GM12864 (cell line): Measurements from ENCODE around the gene NUP62.

Experiments
- DNase-seq: peaks from one replicate; pipeline ENCODE4 v3.0.0-alpha.2; 2011; ENCODE audit warnings: low read depth
- H3K4me3 ChIP-seq: 2 replicates; pipeline ENCODE4 v1.5.1; 2011; ENCODE audit warnings: mild to moderate bottlenecking, low read depth, low read length, control low read depth
- TF ChIP-seq, protein P1 (sequence below): IDR thresholded peaks from 2 replicates; pipeline ENCODE4 v1.5.1; 2011; ENCODE audit warnings: low read depth, mild to moderate bottlenecking, moderate library complexity, low read length, control low read depth, inconsistent platforms; ENCODE audit errors: missing control alignments

The NUP62 gene

DNA sequence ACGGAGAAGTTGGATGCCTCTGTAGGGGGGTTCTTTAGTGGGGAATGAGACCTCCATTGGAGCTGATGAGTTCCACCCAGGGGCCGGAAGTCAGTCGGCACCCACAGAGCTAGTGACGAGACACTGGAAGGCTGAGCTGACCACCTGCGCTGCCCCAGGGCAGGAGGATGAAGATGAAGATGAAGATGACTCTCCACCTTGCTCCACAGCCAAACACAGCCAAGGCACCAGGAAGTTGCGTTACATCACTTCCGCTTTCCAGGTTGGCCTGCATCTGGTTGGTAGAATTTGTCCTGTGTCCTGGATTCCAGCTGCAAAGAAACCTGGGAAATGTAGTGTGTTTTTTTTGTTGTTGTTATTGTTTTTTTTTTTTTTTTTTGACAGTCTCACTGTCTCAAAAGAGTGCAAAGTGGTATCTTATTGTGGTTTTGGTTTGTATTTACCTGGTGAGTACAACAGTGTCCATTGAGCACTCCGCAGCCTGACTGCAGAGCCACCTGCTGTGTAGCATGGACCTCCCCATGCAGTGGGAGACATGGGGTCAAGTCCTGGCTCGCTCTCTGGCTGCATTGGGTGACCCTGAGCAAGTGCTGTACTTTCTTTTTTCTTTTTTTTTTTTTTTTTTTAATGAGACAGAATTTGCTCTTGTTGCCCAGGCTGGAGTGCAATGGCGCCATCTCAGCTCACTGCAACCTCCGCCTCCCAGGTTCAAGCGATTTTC is 49.9 kb downstream of the NUP62 start:
- peak; percentile 64 for DNase-seq
- H3K4me3 ChIP-seq: peak overlapping the region; percentile 64
- TF ChIP-seq, protein P1, sequence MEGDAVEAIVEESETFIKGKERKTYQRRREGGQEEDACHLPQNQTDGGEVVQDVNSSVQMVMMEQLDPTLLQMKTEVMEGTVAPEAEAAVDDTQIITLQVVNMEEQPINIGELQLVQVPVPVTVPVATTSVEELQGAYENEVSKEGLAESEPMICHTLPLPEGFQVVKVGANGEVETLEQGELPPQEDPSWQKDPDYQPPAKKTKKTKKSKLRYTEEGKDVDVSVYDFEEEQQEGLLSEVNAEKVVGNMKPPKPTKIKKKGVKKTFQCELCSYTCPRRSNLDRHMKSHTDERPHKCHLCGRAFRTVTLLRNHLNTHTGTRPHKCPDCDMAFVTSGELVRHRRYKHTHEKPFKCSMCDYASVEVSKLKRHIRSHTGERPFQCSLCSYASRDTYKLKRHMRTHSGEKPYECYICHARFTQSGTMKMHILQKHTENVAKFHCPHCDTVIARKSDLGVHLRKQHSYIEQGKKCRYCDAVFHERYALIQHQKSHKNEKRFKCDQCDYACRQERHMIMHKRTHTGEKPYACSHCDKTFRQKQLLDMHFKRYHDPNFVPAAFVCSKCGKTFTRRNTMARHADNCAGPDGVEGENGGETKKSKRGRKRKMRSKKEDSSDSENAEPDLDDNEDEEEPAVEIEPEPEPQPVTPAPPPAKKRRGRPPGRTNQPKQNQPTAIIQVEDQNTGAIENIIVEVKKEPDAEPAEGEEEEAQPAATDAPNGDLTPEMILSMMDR: no peak

DNA sequence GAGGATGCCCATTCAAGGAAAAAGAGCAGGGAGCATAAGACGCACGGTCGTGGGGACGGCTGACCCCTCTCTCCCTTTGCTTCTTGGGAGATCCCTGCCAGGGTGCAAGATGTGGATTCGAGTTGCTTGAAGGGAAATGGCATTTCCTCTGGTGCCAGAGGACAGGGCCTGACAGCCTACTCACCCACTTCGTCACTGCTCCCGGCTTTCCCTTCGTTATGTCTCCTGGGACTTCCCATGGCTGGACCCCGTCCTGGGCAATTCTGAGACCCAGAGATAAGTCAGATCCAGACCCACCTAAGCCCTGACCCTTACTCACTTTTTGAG is 50.6 kb downstream of the NUP62 start:
- TF ChIP-seq, protein P1: no peak
- DNase-seq: no peak
- H3K4me3 ChIP-seq: peak overlapping the region; percentile 64

DNA sequence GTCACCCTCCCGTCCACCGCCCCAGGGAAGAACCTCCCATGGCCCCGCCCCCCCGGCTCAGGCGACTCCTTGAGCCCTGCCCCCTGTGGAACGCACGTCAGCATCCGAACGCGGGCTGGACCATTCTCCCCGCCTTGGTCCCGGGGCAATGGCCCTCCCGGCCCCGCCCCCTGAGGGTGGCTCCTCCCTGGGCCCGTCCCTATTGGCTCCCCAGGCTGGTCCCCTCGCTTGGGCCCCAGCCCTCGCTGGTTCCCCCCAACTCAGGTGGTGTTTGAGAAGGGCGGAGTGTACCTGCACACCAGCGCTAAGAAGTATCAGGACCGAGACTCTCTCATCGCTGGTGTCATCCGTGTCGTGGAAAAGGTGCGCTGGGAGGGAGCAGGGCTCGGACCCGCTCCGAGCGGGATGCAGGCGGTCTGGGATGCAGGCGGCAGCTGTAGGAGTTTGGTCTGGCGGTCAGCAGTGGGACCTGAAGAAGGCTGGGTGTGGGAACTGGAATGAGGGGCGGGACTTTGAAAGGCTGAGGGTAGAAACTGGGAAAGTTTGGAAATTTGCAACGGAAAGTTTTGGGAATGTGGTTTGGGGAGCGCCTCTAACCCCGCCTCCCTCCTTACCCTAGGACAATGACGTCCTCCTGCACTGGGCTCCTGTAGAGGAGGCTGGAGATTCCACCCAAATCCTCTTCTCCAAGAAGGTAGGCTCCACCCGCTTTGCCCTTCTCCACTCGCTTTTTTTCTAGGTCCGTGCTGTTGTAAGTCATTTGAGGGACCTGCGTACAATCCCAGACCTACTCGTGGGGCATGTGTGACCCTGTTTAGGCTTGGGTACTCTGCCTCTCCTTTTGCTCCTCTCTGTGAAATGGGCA is 51.2 kb downstream of the NUP62 start:
- H3K4me3 ChIP-seq: peak overlapping the region; percentile 64
- TF ChIP-seq, protein P1: no peak
- peak; percentile 92 for DNase-seq

DNA sequence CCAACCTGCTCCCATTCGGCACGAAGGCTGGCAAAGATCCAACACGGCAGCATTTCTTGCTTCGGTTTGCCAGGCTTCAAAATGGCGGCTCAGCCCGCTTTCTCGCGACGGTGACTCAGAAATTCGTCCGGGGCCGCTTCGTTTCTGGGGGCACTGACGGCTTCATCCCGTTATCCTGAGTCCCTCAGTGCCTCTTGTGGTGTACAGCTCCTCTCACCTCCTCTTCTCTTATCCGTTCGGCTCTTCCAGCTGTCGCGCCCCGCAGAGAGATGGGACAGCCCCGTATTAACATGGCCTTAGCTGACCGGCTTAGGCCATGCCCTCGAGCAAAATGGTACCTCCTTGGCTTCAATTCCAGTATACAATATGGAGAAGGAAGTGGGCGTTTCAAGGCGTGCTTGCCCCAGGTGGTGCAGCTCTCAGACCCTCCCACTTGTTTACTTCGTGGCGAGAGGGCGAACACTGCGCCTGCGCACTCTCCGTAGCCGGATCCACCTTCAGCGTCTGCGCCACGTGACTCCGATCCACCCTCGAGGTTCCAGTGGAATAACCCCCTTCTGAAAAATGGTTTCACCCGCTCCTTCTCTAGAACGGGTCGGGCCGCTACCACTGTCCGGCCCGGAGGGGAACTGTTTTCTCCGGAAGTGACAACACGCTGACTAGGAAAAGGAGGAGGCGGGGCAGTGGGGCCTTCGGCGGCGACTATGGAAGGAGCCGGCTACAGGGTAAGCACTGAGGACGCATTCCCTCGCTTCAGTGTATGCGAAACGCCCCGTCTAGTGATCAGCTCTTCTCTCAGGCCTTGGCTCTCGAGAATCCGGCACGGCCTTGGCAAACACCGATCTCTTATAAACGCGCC is 52.1 kb downstream of the NUP62 start, which contains the start of the genes AKT1S1 and TBC1D17:
Gene AKT1S1 (minus strand): TSS at position 336 of the 859 bp plus-strand sequence. CDS start 4,060 bp downstream, outside the sequence.
Gene TBC1D17 (plus strand): TSS at position 683 of the 859 bp plus-strand sequence. CDS start 22 bp downstream, at position 705.
- DNase-seq: peak; percentile 100
- H3K4me3 ChIP-seq: peak within 1 kb of the TSS; percentile 89
- TF ChIP-seq, protein P1: no peak

DNA sequence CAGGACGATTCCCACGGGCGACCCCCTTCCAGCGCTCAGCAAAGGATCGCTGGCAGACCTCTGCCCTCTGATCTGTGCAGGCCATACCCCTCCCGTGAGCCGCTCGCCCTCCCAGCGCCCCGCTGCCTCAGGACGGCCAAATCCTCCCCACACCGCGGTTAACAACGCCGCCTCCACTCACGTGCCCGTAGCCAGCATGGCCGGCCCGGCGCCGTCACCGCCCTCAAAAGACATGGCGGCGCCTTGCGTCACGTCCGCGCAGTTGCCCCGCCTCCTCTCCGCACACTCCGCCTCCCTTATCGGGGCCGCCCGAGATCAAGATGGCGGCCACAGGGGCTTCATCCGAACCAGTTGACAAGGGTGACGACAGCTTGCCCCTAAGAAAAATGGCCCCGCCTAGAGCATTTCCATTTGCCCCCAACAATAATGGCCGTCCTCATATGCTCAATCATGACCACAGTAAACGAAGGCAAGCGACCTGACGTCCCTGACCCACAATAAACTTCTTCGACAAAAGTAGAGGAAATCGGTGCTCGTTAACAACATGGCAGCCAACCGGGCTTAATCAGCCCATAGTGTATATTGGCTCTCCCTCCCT is 52.8 kb downstream of the NUP62 start:
- peak; percentile 96 for DNase-seq
- TF ChIP-seq, protein P1: no peak
- peak overlapping the region; percentile 89 for H3K4me3 ChIP-seq

DNA sequence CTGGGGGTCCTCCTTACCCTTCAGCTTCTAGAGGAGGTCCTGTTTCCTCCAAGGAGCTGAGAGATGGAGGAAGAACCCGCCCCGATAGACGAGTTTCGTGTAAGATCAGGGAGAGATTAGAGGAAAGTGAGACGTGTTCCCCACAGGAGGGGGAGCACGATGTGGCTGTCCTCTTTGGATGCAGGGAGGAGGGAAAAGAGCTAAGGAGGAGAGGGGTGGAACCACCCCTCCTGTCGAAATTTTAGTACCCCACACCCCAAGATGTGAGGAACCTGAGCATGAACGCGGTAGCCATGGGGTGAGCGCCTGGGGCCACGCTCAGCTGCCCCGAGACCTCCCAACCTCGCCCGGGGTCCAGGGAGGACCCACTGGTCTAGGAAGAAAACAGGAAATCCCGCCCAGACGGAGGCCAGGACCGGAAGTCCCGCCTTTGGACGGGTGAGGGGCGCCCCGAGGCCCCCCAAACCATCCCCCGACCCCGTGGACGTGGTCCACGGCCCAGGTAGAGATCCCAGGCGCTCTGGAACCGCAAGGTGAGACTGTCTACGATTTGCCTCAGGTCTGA is 53.4 kb downstream of the NUP62 start:
- no peak for DNase-seq
- H3K4me3 ChIP-seq: peak overlapping the region; percentile 89
- TF ChIP-seq, protein P1: no peak
